Body of pancreas (tissue), 4 donors: ENCODE data around the gene GRK4.

ENCODE experiments used
- CTCF ChIP-seq, 7 experiments: fragments of 450-650 bp in 4 of 7; fragments of 200-600 bp in 3 of 7; sonication (generic) in 3 of 7; IDR thresholded peaks; one replicate each; pipeline ENCODE4 v1.5.1; 2016 to 2019; ENCODE audit warnings: antibody characterized with exemption in 7 of 7
- POLR2A ChIP-seq, 3 donors: fragments of 450-650 bp; IDR thresholded peaks; one replicate each; pipeline ENCODE4 v1.6.1; 2016; ENCODE audit warnings: antibody characterized with exemption in 3 of 3, mild to moderate bottlenecking in 2 of 3

DNA sequence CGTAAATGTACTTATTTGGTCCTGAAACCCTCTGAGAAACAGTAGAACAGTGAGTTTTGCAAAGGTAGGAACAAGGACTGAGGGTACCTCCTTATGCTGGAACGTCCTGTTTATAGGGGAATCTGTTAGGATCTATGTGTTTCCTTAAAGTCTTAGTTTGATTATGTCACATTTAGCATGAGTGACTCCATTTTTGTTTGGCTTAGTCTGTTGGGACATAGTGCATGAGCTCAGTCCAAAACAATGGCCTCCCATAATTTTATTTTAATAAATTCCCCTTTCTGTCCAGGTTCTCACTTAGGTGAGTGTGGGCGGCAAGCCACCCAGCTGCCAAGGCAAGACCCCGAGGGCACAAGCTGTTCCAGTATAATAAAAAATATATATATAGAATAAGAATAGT, 83.3 kb downstream of the GRK4 start:
- TF ChIP-seq POLR2A (IDR thresholded peaks at IDR 0.05) (no peak), CTCF (IDR thresholded peaks at IDR 0.05) (no peak)
